Stromal cell of bone marrow (primary cell): Measurements from ENCODE around the gene FBXO48.
"Not testable (repeated sequence)": the region's sequence is repeated elsewhere in the genome, so short reads cannot be mapped to it uniquely, and the experiment has no call there.

Experiments used
- DNase-seq: peaks from one replicate; pipeline ENCODE4 v3.0.0-alpha.2; 2012; ENCODE audit warnings: low read depth

Gene FBXO48

GRCh38 chr2:68467077-68467960, at the start of gene FBXO48, which contains the start of gene APLF:
Gene FBXO48 (minus strand): TSS chr2:68467294. CDS start chr2:68465145, 2,149 bp downstream.
Gene APLF (plus strand): TSS chr2:68467585. CDS start chr2:68467732, 147 bp downstream.
- DNase-seq: peak; percentile 100

GRCh38 chr2:68516051-68516955, 49.2 kb upstream of the FBXO48 start:
- DNase-seq: no peak

GRCh38 chr2:68514316-68514929, 47.3 kb upstream of the FBXO48 start:
- no peak for DNase-seq

- no peak for DNase-seq
Measured at GRCh38 chr2:68512966-68513365, 45.9 kb upstream of the FBXO48 start.

- no peak for DNase-seq
Measured at GRCh38 chr2:68512326-68512725, 45.2 kb upstream of the FBXO48 start.

- no peak for DNase-seq
Measured at GRCh38 chr2:68506170-68506569, 39.1 kb upstream of the FBXO48 start.

GRCh38 chr2:68505603-68506159, 38.6 kb upstream of the FBXO48 start:
- no peak for DNase-seq

- DNase-seq: no peak
Measured at GRCh38 chr2:68501768-68502167, 34.7 kb upstream of the FBXO48 start.

GRCh38 chr2:68500649-68501048, 33.6 kb upstream of the FBXO48 start:
- DNase-seq: no peak

- DNase-seq: no peak
Measured at GRCh38 chr2:68499133-68499532, 32.0 kb upstream of the FBXO48 start.

- no peak for DNase-seq
Measured at GRCh38 chr2:68491582-68491981, 24.5 kb upstream of the FBXO48 start.

GRCh38 chr2:68489282-68489681, 22.2 kb upstream of the FBXO48 start:
- DNase-seq: no peak

- DNase-seq: not testable (repeated sequence)
Measured at GRCh38 chr2:68488605-68489004, 21.5 kb upstream of the FBXO48 start.

GRCh38 chr2:68487773-68488355, 20.8 kb upstream of the FBXO48 start:
- DNase-seq: no peak

- no peak for DNase-seq
Measured at GRCh38 chr2:68483011-68483410, 15.9 kb upstream of the FBXO48 start.

- DNase-seq: no peak
Measured at GRCh38 chr2:68482296-68482820, 15.3 kb upstream of the FBXO48 start.

- DNase-seq: no peak
Measured at GRCh38 chr2:68478688-68479087, 11.6 kb upstream of the FBXO48 start.

GRCh38 chr2:68476454-68476853, 9.4 kb upstream of the FBXO48 start:
- no peak for DNase-seq

- no peak for DNase-seq
Measured at GRCh38 chr2:68475576-68475975, 8.5 kb upstream of the FBXO48 start.

GRCh38 chr2:68475110-68475509, 8.0 kb upstream of the FBXO48 start:
- no peak for DNase-seq

- no peak for DNase-seq
Measured at GRCh38 chr2:68472796-68473414, 5.8 kb upstream of the FBXO48 start.
